ENCODE measurements around the gene RNF144A.
"Not testable (repeated sequence)": the region's sequence is repeated elsewhere in the genome, so short reads cannot be mapped to it uniquely, and the experiment has no call there.

Gene RNF144A

GRCh38 chr2:6992794-6993228, 75.6 kb downstream of the RNF144A start:
- Histone ChIP-seq H3K4me3 (no peak overlapping the region), H3K36me3 (replicated peaks) (no peaks in the 10 kb centered on the region), H3K4me1 (peaks cover 12% of the 10 kb centered on the region), H3K9me3 (no peaks in the 10 kb centered on the region), H3K27me3 (ENCODE audit: low read depth) (no peaks in the 10 kb centered on the region)
- in situ Hi-C loops (cut with MboI; ENCODE audit: low sequenced_read_pairs): no loop called here
- peak; percentile 27 to 62 for DNase-seq (ENCODE audit: low spot score in 2 of 2)

DNA sequence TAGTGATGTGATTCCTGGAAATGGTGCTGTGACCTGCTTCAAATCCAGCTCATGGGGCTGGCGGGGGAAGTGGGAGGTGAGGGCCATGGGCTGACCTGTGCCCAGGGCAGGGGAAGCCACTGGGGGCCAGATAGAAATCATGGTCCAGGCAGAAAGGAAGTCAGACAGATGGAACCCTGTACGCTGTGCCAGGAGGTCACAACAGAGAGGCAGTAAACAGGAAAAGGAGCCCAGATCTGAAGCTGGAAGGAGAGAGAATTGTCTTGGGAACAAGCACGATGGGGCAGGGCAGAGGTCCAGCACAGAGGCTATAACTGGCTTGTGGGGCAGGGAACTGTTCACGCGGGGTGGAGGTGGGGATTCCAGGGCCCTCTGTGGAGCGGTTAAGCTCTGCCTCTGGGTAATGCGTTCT, 76.0 kb downstream of the RNF144A start:
- peak in 1 of 2 experiments; percentile 14 for DNase-seq (ENCODE audit: low spot score in 2 of 2)
- in situ Hi-C loops (cut with MboI; ENCODE audit: low sequenced_read_pairs): no loop called here
- peaks cover 12% of the 10 kb centered on the region for H3K4me1 ChIP-seq
- no peaks in the 10 kb centered on the region for H3K27me3 ChIP-seq (ENCODE audit: low read depth)
- no peaks in the 10 kb centered on the region for H3K36me3 ChIP-seq (replicated peaks)
- no peaks in the 10 kb centered on the region for H3K9me3 ChIP-seq
- H3K4me3 ChIP-seq: no peak overlapping the region

DNA sequence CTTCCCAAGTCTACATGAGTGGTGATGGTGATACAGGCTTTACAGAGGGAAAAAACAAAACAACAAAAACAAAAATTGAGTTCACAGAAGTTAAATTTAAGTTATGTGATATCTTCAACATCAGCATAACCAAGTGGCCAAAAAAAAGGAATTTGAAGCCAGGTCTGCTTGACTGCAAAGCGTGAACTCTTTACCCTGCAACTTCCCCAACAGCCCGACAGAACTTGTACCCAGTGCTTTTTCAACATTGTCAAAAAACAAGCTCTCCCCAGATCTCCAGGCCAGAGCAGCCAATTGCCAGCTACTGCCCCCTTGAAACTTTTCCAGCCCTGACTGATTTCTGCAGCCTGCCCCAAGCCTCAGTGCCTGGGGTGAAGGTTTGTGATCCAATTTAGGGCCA, 76.7 kb downstream of the RNF144A start:
- DNase-seq (ENCODE audit: low spot score in 2 of 2): no peak
- H3K4me3 ChIP-seq: no peak overlapping the region
- no peaks in the 10 kb centered on the region for H3K9me3 ChIP-seq
- no peaks in the 10 kb centered on the region for H3K36me3 ChIP-seq (replicated peaks)
- no peaks in the 10 kb centered on the region for H3K27me3 ChIP-seq (ENCODE audit: low read depth)
- in situ Hi-C loops (cut with MboI; ENCODE audit: low sequenced_read_pairs): no loop called here
- H3K4me1 ChIP-seq: peaks cover 12% of the 10 kb centered on the region

- no peak overlapping the region for H3K4me3 ChIP-seq
- no peaks in the 10 kb centered on the region for H3K27me3 ChIP-seq (ENCODE audit: low read depth)
- no peaks in the 10 kb centered on the region for H3K9me3 ChIP-seq
- H3K36me3 ChIP-seq (replicated peaks): no peaks in the 10 kb centered on the region
- in situ Hi-C loops (cut with MboI; ENCODE audit: low sequenced_read_pairs): no loop called here
- DNase-seq (ENCODE audit: low spot score in 2 of 2): no peak
- peaks cover 12% of the 10 kb centered on the region for H3K4me1 ChIP-seq
Measured at GRCh38 chr2:6994536-6995128, 77.4 kb downstream of the RNF144A start.

DNA sequence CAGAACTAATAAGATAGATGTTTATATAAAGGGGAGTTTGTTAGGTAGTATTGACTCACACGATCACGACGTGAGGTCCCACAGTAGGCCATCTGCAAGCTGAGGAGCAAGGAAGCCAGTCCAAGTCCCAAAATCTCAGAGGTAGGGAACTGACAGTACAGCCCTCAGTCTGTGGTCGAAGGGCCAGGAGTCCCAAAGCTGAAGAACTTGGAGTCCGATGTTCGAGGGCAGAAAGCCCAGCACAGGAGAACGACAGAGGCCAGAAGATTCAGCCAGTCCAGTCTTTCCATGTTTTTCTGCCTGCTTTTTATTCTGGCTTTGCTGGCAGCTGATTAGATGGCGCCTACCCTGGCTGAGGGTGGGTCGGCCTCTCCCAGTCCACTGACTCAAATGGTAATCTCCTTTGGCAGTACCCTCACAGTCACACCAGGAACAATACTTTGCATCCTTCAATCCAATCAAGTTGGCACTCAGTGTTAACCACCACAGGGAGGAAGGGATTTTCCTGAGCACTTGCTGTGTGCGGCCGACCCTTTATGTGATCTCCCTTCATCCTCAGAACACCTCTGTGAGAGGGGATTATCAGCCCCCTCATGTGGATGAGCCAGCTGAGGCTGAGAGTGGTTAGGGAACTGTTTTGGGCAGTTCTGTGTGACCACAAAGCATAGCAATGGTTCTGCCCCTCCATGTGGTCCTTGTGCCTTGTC, 78.3 kb downstream of the RNF144A start:
- H3K4me1 ChIP-seq: peaks cover 12% of the 10 kb centered on the region
- H3K36me3 ChIP-seq (replicated peaks): no peaks in the 10 kb centered on the region
- in situ Hi-C loops (cut with MboI; ENCODE audit: low sequenced_read_pairs): no loop called here
- no peak for DNase-seq (ENCODE audit: low spot score in 2 of 2)
- no peak overlapping the region for H3K4me3 ChIP-seq
- no peaks in the 10 kb centered on the region for H3K27me3 ChIP-seq (ENCODE audit: low read depth)
- H3K9me3 ChIP-seq: no peaks in the 10 kb centered on the region

- no peak for DNase-seq (ENCODE audit: low spot score in 2 of 2)
- no peaks in the 10 kb centered on the region for H3K36me3 ChIP-seq (replicated peaks)
- H3K27me3 ChIP-seq (ENCODE audit: low read depth): no peaks in the 10 kb centered on the region
- H3K4me3 ChIP-seq: no peak overlapping the region
- in situ Hi-C loops (cut with MboI; ENCODE audit: low sequenced_read_pairs): no loop called here
- H3K9me3 ChIP-seq: no peaks in the 10 kb centered on the region
- no peaks in the 10 kb centered on the region for H3K4me1 ChIP-seq
Measured at GRCh38 chr2:6999211-6999877, 82.1 kb downstream of the RNF144A start.

DNA sequence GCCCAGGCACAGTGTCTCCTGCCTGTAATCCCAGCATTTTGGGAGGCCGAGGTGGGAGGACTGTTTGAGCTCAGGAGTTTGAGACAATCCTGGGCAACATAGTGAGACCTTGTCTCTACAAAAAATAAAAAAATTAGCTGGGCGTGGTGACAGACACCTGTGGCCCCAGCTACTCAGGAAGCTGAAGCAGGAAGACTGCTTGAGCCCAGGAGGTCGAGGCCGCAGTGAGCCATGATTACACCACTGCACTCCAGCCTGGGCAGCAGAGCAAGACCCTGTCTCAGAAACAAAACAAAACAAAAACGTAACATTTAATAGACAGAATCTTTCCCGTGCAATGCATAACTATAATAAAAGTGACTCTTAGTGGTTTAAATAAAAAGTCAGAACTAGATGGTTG, 84.2 kb downstream of the RNF144A start:
- H3K36me3 ChIP-seq (replicated peaks); DNase-seq (ENCODE audit: low spot score in 2 of 2); H3K9me3 ChIP-seq; H3K4me3 ChIP-seq; H3K4me1 ChIP-seq; H3K27me3 ChIP-seq (ENCODE audit: low read depth); in situ Hi-C loops (cut with MboI; ENCODE audit: low sequenced_read_pairs): not testable (repeated sequence)

- Histone ChIP-seq H3K36me3 (replicated peaks) (no peaks in the 10 kb centered on the region), H3K27me3 (ENCODE audit: low read depth) (no peaks in the 10 kb centered on the region)
Measured at GRCh38 chr2:7003895-7004294, 86.7 kb downstream of the RNF144A start.

GRCh38 chr2:7004636-7005035, 87.4 kb downstream of the RNF144A start:
- H3K36me3 ChIP-seq (replicated peaks): no peaks in the 10 kb centered on the region
- in situ Hi-C loops (cut with MboI; ENCODE audit: low sequenced_read_pairs): no loop called here

More at GRCh38 chr2:7003895-7004294, 86.7 kb downstream of the RNF144A start:
- H3K4me3 ChIP-seq: no peak overlapping the region
- no peaks in the 10 kb centered on the region for H3K4me1 ChIP-seq
- DNase-seq (ENCODE audit: low spot score in 2 of 2): no peak
- in situ Hi-C loops (cut with MboI; ENCODE audit: low sequenced_read_pairs): no loop called here
- no peaks in the 10 kb centered on the region for H3K9me3 ChIP-seq

DNA sequence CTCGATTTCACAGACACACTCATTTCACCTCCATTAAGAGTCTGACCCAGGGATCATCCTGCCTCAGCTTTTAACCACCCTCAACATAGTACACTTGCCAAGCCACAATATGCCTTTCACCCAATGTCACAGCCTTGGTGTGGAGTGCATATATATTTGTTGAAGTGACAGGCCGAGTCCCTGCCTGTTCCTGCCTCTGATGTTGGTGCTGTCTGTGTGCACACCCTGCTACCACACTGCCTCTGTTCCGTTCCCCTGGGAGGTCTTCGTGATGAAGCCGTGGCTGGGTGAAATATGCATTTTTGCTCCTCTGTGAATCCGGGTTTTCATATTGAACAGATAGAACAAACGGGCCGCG, 90.3 kb downstream of the RNF144A start:
- Histone ChIP-seq H3K4me3 (no peak overlapping the region), H3K4me1 (no peaks in the 10 kb centered on the region), H3K27me3 (ENCODE audit: low read depth) (no peaks in the 10 kb centered on the region), H3K9me3 (no peaks in the 10 kb centered on the region), H3K36me3 (replicated peaks) (no peaks in the 10 kb centered on the region)
- DNase-seq (ENCODE audit: low spot score in 2 of 2): no peak
- in situ Hi-C loops (cut with MboI; ENCODE audit: low sequenced_read_pairs): no loop called here

More at GRCh38 chr2:7004636-7005035, 87.4 kb downstream of the RNF144A start:
- Histone ChIP-seq H3K27me3 (ENCODE audit: low read depth) (no peaks in the 10 kb centered on the region), H3K9me3 (no peaks in the 10 kb centered on the region), H3K4me3 (no peak overlapping the region), H3K4me1 (no peaks in the 10 kb centered on the region)
- DNase-seq (ENCODE audit: low spot score in 2 of 2): no peak

DNA sequence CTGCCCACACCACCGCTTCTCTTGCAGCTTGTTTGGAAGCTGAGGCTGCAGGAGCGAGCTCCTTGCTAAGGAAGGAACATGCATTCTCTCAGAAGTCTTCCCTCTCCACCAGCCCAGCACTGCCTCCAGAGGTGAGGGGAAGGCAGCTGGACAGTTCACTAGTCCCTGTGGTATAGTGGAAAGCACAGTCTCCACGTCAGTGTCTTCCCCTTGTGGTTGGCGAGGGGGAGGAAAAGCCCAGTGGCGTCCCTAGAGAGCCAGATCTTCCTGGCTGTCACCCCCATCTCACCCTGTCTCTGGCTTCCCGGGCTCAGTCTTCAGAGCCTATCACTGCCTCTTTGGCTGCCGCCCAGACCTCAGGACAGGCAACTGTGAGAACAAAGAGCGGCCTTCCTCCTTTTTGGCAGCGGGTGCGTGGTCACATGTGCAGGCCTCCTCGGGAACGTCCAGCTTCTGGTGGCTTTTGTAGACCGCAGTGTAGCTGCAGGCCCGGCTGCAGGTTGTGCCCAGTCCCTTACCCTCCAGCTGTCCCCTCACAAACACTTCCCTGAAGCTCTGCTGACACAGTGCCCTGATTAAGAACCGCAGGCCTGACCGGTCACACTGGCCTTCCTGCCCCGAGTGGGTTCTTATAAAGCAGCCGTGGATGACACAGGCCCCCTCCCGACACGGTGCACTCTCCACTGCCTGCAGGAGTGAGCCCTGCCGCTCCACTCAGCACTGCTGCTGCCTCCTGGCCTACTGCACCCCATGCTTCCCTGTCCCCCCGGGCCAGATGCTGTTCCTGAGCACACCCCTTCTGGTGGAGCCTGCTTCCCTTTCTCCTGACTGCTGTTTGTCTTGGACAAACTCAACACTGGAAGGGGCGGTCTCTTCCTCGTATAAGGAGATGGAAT, 90.9 kb downstream of the RNF144A start:
- no peak for DNase-seq (ENCODE audit: low spot score in 2 of 2)
- no peak overlapping the region for H3K4me3 ChIP-seq
- in situ Hi-C loops (cut with MboI; ENCODE audit: low sequenced_read_pairs): no loop called here
- no peaks in the 10 kb centered on the region for H3K4me1 ChIP-seq
- H3K27me3 ChIP-seq (ENCODE audit: low read depth): no peaks in the 10 kb centered on the region
- no peaks in the 10 kb centered on the region for H3K36me3 ChIP-seq (replicated peaks)
- no peaks in the 10 kb centered on the region for H3K9me3 ChIP-seq

- Histone ChIP-seq H3K9me3 (no peaks in the 10 kb centered on the region), H3K4me3 (no peak overlapping the region), H3K27me3 (ENCODE audit: low read depth) (no peaks in the 10 kb centered on the region), H3K36me3 (replicated peaks) (no peaks in the 10 kb centered on the region), H3K4me1 (no peaks in the 10 kb centered on the region)
- no peak for DNase-seq (ENCODE audit: low spot score in 2 of 2)
- in situ Hi-C loops (cut with MboI; ENCODE audit: low sequenced_read_pairs): no loop called here
Measured at GRCh38 chr2:7009207-7009911, 92.1 kb downstream of the RNF144A start.

GRCh38 chr2:7010391-7011054, 93.3 kb downstream of the RNF144A start:
- H3K4me3 ChIP-seq: no peak overlapping the region
- H3K36me3 ChIP-seq (replicated peaks): no peaks in the 10 kb centered on the region
- in situ Hi-C loops (cut with MboI; ENCODE audit: low sequenced_read_pairs): no loop called here
- no peaks in the 10 kb centered on the region for H3K4me1 ChIP-seq
- no peaks in the 10 kb centered on the region for H3K27me3 ChIP-seq (ENCODE audit: low read depth)
- DNase-seq (ENCODE audit: low spot score in 2 of 2): no peak
- no peaks in the 10 kb centered on the region for H3K9me3 ChIP-seq
